IMR-90 (cell line): Measurements from ENCODE around the gene DNAJB12. TPM values are rescaled to one million over a fixed set of nuclear protein-coding genes. Genes with fewer than 3 reads are reported as not detected.

Experiments used
- ATAC-seq: fragments of 200-7000 bp; cut with Tn5 transposase; 2 replicates; pipeline ENCODE4 v1.9.1; 2020; ENCODE audit warnings: low read depth, mild to moderate bottlenecking, moderate library complexity
- BruUV-seq: library from RNA; stranded (reverse); fragments of 400-500 nt; replicated peaks from 2 replicates; lab custom pipeline; 2021; lab: Mats Ljungman, UMichigan
- CTCF ChIA-PET: fragments of 300-600 bp; formaldehyde crosslinking; extraction: SDS; loops from one replicate; lab custom pipeline; 2021; ENCODE audit warnings: antibody characterized with exemption; lab: Yijun Ruan, JAX
- POLR2A ChIA-PET: fragments of 300-600 bp; sonication (Branson Sonifier 250); formaldehyde crosslinking; loops from one replicate; lab custom pipeline; 2022; ENCODE audit warnings: antibody characterized with exemption; ENCODE audit not compliant: unreplicated experiment; lab: Charles Lee
- DNase-seq: peaks from one replicate; pipeline ENCODE4 v3.0.0; 2013
- H2AFZ ChIP-seq: replicated peaks from 2 replicates; pipeline ENCODE3; 2013; ENCODE audit warnings: low read length, mild to moderate bottlenecking; ENCODE audit not compliant: poor library complexity
- H2AK5ac ChIP-seq: 2 replicates; pipeline ENCODE4 v1.6.1; 2013; ENCODE audit warnings: low read depth, low read length, inconsistent platforms
- H2AK9ac ChIP-seq: replicated peaks from 2 replicates; pipeline ENCODE3; 2013; ENCODE audit warnings: mild to moderate bottlenecking, low read depth, low read length, moderate library complexity; ENCODE audit not compliant: poor library complexity
- H2BK120ac ChIP-seq: 2 replicates; pipeline ENCODE4 v1.6.1; 2013; ENCODE audit warnings: low read depth, low read length, inconsistent platforms
- H2BK15ac ChIP-seq: 3 replicates; pipeline ENCODE4 v1.6.1; 2013; ENCODE audit warnings: low read depth, low read length, inconsistent platforms
- H2BK20ac ChIP-seq: 2 replicates; pipeline ENCODE4 v1.6.1; 2013; ENCODE audit warnings: low read depth, mild to moderate bottlenecking, inconsistent platforms, low read length, moderate library complexity
- H2BK5ac ChIP-seq: 2 replicates; pipeline ENCODE4 v1.6.1; 2013; ENCODE audit warnings: mild to moderate bottlenecking, low read depth, low read length, inconsistent platforms; ENCODE audit not compliant: poor library complexity, severe bottlenecking
- H3K14ac ChIP-seq: replicated peaks from 2 replicates; pipeline ENCODE4 v1.6.1; 2013; ENCODE audit warnings: low read depth, low read length, inconsistent platforms
- H3K18ac ChIP-seq: 2 replicates; pipeline ENCODE4 v1.6.1; 2013; ENCODE audit warnings: low read depth, low read length, control low read depth
- H3K23ac ChIP-seq: 2 replicates; pipeline ENCODE4 v1.6.1; 2013; ENCODE audit warnings: low read depth, low read length, inconsistent platforms
- H3K27ac ChIP-seq: 2 replicates; pipeline ENCODE4 v1.5.1; 2013; ENCODE audit warnings: mild to moderate bottlenecking, control low read depth, low read length; ENCODE audit not compliant: insufficient read depth
- H3K27me3 ChIP-seq: 2 replicates; pipeline ENCODE4 v1.6.1; 2013; ENCODE audit warnings: low read length; ENCODE audit not compliant: control insufficient read depth, insufficient read depth
- H3K36me3 ChIP-seq: 2 replicates; pipeline ENCODE4 v1.6.1; 2013; ENCODE audit warnings: low read length, mixed read lengths; ENCODE audit not compliant: control insufficient read depth, insufficient read depth
- H3K4ac ChIP-seq: 2 replicates; pipeline ENCODE4 v1.6.1; 2013; ENCODE audit warnings: low read depth, low read length, inconsistent platforms
- H3K4me1 ChIP-seq: 2 replicates; pipeline ENCODE4 v1.6.1; 2013; ENCODE audit warnings: low read length, mixed read lengths; ENCODE audit not compliant: control insufficient read depth, insufficient read depth
- H3K4me2 ChIP-seq: 2 replicates; pipeline ENCODE4 v1.6.1; 2013; ENCODE audit warnings: low read depth, mild to moderate bottlenecking, control low read depth, low read length, moderate library complexity
- H3K4me3 ChIP-seq: 2 replicates; pipeline ENCODE4 v1.5.1; 2013; ENCODE audit warnings: low read depth, mild to moderate bottlenecking, control low read depth, low read length, moderate library complexity; ENCODE audit not compliant: insufficient read depth
- H3K56ac ChIP-seq: 2 replicates; pipeline ENCODE4 v1.6.1; 2013; ENCODE audit warnings: low read length, inconsistent platforms; ENCODE audit not compliant: insufficient read depth; ENCODE audit errors: extremely low read depth
- H3K79me1 ChIP-seq, 2 experiments: 2 replicates each; pipeline ENCODE4 v1.6.1; 2013; ENCODE audit warnings: low read length in 2 of 2, inconsistent platforms in 1 of 2, low read depth in 1 of 2
- H3K9ac ChIP-seq: 2 replicates; pipeline ENCODE4 v1.6.1; 2013; ENCODE audit warnings: low read depth, low read length, control low read depth
- H3K9me1 ChIP-seq: 2 replicates; pipeline ENCODE4 v1.6.1; 2013; ENCODE audit warnings: low read length, inconsistent platforms; ENCODE audit not compliant: insufficient read depth
- H3K9me3 ChIP-seq: 2 replicates; pipeline ENCODE4 v1.6.1; 2013; ENCODE audit warnings: low read length; ENCODE audit not compliant: control insufficient read depth, insufficient read depth
- H4K20me1 ChIP-seq: 2 replicates; pipeline ENCODE4 v1.6.1; 2013; ENCODE audit warnings: low read length, inconsistent platforms; ENCODE audit not compliant: insufficient read depth
- H4K5ac ChIP-seq: 2 replicates; pipeline ENCODE4 v1.6.1; 2013; ENCODE audit warnings: mild to moderate bottlenecking, low read depth, low read length, control low read depth
- H4K8ac ChIP-seq, 2 experiments: 2 replicates each; pipeline ENCODE4 v1.6.1; 2013; ENCODE audit warnings: low read depth in 2 of 2, low read length in 2 of 2, control low read depth in 1 of 2, inconsistent platforms in 1 of 2
- H4K91ac ChIP-seq: 2 replicates; pipeline ENCODE4 v1.6.1; 2013; ENCODE audit warnings: low read depth, low read length, inconsistent platforms; ENCODE audit not compliant: insufficient read depth
- RAD21 ChIP-seq: IDR thresholded peaks from 2 replicates; pipeline ENCODE4 v1.6.1; 2012; ENCODE audit warnings: low read length, improper control_type of control experiment
- WGBS, 2 experiments: methylation state at CpG; one replicate each; pipeline versions ENCODE4 v1.1.5 to v1.1.7; 2013; ENCODE audit warnings: missing lambda C conversion rate in 2 of 2; ENCODE audit not compliant: insufficient read length in 1 of 2; ENCODE audit errors: extremely low coverage in 2 of 2; 5-methylcytosine and 5-hydroxymethylcytosine counted together
- dilution Hi-C: fragments of 300-500 bp; cut with HindIII; formaldehyde crosslinking; loops from one replicate; pipeline ENCODE4 v1.14.3; 2018; ENCODE audit warnings: low sequenced_read_pairs; ENCODE audit not compliant: unreplicated experiment
- in situ Hi-C: fragments of 300-500 bp; cut with MboI; formaldehyde crosslinking; loops from 3 replicates; pipeline ENCODE4 v1.14.3; 2019; ENCODE audit warnings: low sequenced_read_pairs, inconsistent platforms, mixed read lengths
- intact Hi-C: fragments of 100-400 bp; cut with micrococcal nuclease; formaldehyde crosslinking; loops from 2 replicates; pipeline ENCODE4 v1.10.0; 2022
- polyA plus RNA-seq, 3 experiments: library from polyadenylated mRNA; depleted of rRNA; stranded (reverse); fragments of >200 nt; gene quantifications; 2 replicates each; pipeline ENCODE4 v1.2.3, GENCODE V29; 2012; ENCODE audit warnings: low replicate concordance in 1 of 3
- total RNA-seq: library from RNA; depleted of rRNA; stranded (reverse); fragments of >200 nt; gene quantifications from 2 replicates; pipeline ENCODE4 v1.2.3, GENCODE V29; 2012
- TF ChIP-seq, protein P1 (sequence below): fragments of 150-350 bp; IDR thresholded peaks from 2 replicates; pipeline ENCODE4 v1.6.1; 2017; ENCODE audit warnings: mild to moderate bottlenecking, antibody characterized with exemption, low read length, low read depth

Gene DNAJB12
- total and polyA plus RNA-seq, 2 of the 4 experiments (the other 2 are of a cell fraction): 18.3 to 24.0 TPM

DNA sequence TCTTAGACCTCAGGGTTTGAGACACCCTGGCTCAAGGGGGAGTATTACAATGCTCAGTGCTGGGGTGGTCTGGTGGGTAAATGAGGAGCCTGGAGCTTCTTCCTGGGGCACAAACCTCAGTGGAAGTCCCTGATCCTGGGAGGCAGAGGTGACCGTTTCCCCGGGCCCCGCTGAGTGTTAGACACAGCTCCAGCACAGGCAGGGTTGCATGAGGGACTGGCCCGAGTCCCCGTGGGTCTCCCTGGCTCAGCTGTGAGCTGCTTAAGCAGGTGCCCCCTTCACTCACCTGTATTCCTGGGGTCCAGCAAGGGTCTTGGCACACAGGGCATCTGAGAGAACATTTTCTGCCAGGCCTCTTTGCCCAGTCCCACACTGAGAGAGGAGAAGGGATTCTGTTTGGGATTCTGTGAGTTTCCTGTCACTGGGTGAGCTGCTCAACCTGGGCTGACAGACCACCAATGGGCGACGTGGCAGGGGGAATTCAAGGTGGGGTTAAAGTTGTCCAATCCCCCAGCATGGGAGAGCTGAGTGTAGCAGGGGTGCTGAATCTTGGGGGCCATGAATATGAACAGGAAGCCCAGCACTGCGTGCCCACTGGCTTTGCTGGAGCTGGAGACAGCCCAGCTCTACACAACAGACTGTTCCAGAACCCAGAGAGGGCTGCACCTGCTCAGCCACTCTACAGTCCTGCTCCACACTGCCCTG, 51.1 kb downstream of the DNAJB12 start:
- H4K91ac ChIP-seq: no peak overlapping the region
- dilution Hi-C loops (no loop called here), in situ Hi-C loops (no loop called here), intact Hi-C loops (no loop called here)
- H2BK15ac ChIP-seq: peak overlapping the region; percentile 59; the same call in 1 of the 3 replicates
- H2AK5ac ChIP-seq: peak overlapping the region; percentile 59; the same call in 1 of the 2 replicates
- H3K56ac ChIP-seq: no peak overlapping the region
- H4K8ac ChIP-seq: no peak overlapping the region
- ATAC-seq (no peak), DNase-seq (no peak)
- H2BK20ac ChIP-seq: no peak overlapping the region
- H3K27me3 ChIP-seq: no peaks in the 10 kb centered on the region; the same call in 1 of the 2 replicates
- H2BK5ac ChIP-seq: no peak overlapping the region
- WGBS, 2 experiments: no CpG with 5 or more reads among the region's 8 CpGs
- H4K20me1 ChIP-seq: no peaks in the 10 kb centered on the region
- no peak overlapping the region for H3K14ac ChIP-seq
- H3K9me1 ChIP-seq: peaks cover 10% of the 10 kb centered on the region
- H3K4me3 ChIP-seq: no peak overlapping the region
- H3K36me3 ChIP-seq: no peaks in the 10 kb centered on the region
- no peak overlapping the region for H4K5ac ChIP-seq
- POLR2A ChIA-PET: no interaction called here
- H3K23ac ChIP-seq: no peak overlapping the region
- H3K9ac ChIP-seq: no peak overlapping the region
- H3K27ac ChIP-seq: no peak overlapping the region
- no peak overlapping the region for H3K18ac ChIP-seq
- no peak overlapping the region for H3K4me2 ChIP-seq
- peaks cover 6% of the 10 kb centered on the region for H3K4me1 ChIP-seq
- CTCF ChIA-PET: interaction anchor here (0.9 kb wide), 1 partner anchor 177 kb away, joined by 3 read pairs; no protein-coding TSS in a partner anchor
- H2AK9ac ChIP-seq: peak overlapping the region; percentile 91
- H3K9me3 ChIP-seq: no peaks in the 10 kb centered on the region
- no peaks in the 10 kb centered on the region for H3K79me1 ChIP-seq
- H2BK120ac ChIP-seq: peak overlapping the region; percentile 19; the same call in 1 of the 2 replicates
- peak overlapping the region; percentile 49 for H2AFZ ChIP-seq
- no peak for TF ChIP-seq RAD21
- TF ChIP-seq, protein P1, sequence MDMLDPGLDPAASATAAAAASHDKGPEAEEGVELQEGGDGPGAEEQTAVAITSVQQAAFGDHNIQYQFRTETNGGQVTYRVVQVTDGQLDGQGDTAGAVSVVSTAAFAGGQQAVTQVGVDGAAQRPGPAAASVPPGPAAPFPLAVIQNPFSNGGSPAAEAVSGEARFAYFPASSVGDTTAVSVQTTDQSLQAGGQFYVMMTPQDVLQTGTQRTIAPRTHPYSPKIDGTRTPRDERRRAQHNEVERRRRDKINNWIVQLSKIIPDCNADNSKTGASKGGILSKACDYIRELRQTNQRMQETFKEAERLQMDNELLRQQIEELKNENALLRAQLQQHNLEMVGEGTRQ: no peak
- H3K4ac ChIP-seq: no peak overlapping the region
- no TSS peak for BruUV-seq
